Gastroesophageal sphincter (tissue), 4 donors: ENCODE data around the gene DNAJC10. TPM values are rescaled to one million over a fixed set of nuclear protein-coding genes. Genes with fewer than 3 reads are reported as not detected.

ENCODE experiments used
- ATAC-seq: fragments of 150-250 bp; one replicate; pipeline ENCODE4 v1.9.1; 2016; ENCODE audit warnings: mild to moderate bottlenecking, moderate library complexity
- H3K27ac ChIP-seq, 4 donors: fragments of 200-600 bp; sonication (generic) in 3 of 4; 1 replicate in 3 of 4; 2 replicates in 1 of 4; pipeline ENCODE4 v1.5.1; 2016 to 2019
- H3K27me3 ChIP-seq: fragments of 200-600 bp; sonication (generic); one replicate; pipeline ENCODE4 v1.5.1; 2019
- H3K36me3 ChIP-seq, 2 donors: fragments of 200-600 bp; sonication (generic); one replicate each; pipeline ENCODE4 v1.5.1; 2019; ENCODE audit warnings: control low read depth in 1 of 2
- H3K4me1 ChIP-seq, 3 donors: fragments of 200-600 bp; sonication (generic); 1 replicate in 2 of 3; 2 replicates in 1 of 3; pipeline ENCODE4 v1.5.1; 2016 to 2019; ENCODE audit warnings: control low read depth in 2 of 3
- H3K4me3 ChIP-seq, 2 donors: fragments of 200-600 bp; sonication (generic); one replicate each; pipeline ENCODE4 v1.5.1; 2019; ENCODE audit warnings: mild to moderate bottlenecking in 1 of 2, moderate library complexity in 1 of 2
- H3K9me3 ChIP-seq, 3 donors: fragments of 200-600 bp; sonication (generic); one replicate each; pipeline ENCODE4 v1.5.1; 2017 to 2019; ENCODE audit warnings: control low read depth in 2 of 3
- EP300 ChIP-seq: sonication (generic); formaldehyde crosslinking; IDR thresholded peaks from one replicate; pipeline ENCODE4 v1.6.1; 2017; ENCODE audit warnings: antibody characterized with exemption, mild to moderate bottlenecking
- POLR2A ChIP-seq, 2 donors: fragments of 450-650 bp; IDR thresholded peaks; one replicate each; pipeline ENCODE4 v1.6.1; 2017; ENCODE audit warnings: antibody characterized with exemption in 2 of 2, mild to moderate bottlenecking in 2 of 2, moderate library complexity in 1 of 2
- POLR2AphosphoS5 ChIP-seq: sonication (generic); formaldehyde crosslinking; IDR thresholded peaks from one replicate; pipeline ENCODE4 v1.6.1; 2017; ENCODE audit warnings: antibody characterized with exemption
- WGBS, 2 donors: methylation state at CpG; one replicate each; pipeline ENCODE4 v1.1.5; 2018; ENCODE audit warnings: low coverage in 1 of 2; 5-methylcytosine and 5-hydroxymethylcytosine counted together
- total RNA-seq, 4 donors: library from RNA; depleted of rRNA; stranded (reverse); fragments of >200 nt; gene quantifications; one replicate each; pipeline ENCODE4 v1.1.0, GENCODE V29; 2016
- TF ChIP-seq, protein P1 (sequence below), 4 experiments: fragments of 200-600 bp in 2 of 4; fragments of 450-650 bp in 2 of 4; sonication (generic) in 1 of 4; IDR thresholded peaks; one replicate each; pipeline ENCODE4 v1.5.1; 2017 to 2019; ENCODE audit warnings: antibody characterized with exemption in 4 of 4, mild to moderate bottlenecking in 2 of 4, moderate library complexity in 2 of 4

The DNAJC10 gene
- total RNA-seq, 4 donors from 2014 or later: 46.1 to 77.2 (median 54.0) TPM

DNA sequence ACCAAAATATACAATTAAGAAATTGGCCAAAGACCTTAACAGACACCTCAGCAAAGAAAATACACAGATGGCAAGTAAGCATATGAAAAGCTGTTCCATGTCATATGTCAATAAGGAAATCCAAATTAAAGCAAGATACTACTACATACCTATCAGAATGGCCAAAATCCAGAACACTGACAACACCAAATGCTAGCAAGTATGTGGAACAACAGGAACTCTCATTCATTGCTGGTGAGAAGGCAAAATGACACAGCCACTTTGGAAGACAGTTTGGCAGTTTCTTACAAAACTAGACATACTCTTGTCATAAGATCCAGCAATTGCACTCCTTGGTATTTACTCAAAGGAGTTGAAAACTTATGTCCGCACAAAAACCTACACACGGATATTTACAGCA lies 20.3 kb upstream of the DNAJC10 start:
- H3K27ac ChIP-seq: no peak overlapping the region
- H3K4me1 ChIP-seq: no peaks in the 10 kb centered on the region
- no peaks in the 10 kb centered on the region for H3K36me3 ChIP-seq
- no peaks in the 10 kb centered on the region for H3K27me3 ChIP-seq
- H3K9me3 ChIP-seq: no peaks in the 10 kb centered on the region
- no peak for ATAC-seq
- TF ChIP-seq, protein P1, sequence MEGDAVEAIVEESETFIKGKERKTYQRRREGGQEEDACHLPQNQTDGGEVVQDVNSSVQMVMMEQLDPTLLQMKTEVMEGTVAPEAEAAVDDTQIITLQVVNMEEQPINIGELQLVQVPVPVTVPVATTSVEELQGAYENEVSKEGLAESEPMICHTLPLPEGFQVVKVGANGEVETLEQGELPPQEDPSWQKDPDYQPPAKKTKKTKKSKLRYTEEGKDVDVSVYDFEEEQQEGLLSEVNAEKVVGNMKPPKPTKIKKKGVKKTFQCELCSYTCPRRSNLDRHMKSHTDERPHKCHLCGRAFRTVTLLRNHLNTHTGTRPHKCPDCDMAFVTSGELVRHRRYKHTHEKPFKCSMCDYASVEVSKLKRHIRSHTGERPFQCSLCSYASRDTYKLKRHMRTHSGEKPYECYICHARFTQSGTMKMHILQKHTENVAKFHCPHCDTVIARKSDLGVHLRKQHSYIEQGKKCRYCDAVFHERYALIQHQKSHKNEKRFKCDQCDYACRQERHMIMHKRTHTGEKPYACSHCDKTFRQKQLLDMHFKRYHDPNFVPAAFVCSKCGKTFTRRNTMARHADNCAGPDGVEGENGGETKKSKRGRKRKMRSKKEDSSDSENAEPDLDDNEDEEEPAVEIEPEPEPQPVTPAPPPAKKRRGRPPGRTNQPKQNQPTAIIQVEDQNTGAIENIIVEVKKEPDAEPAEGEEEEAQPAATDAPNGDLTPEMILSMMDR (IDR thresholded peaks at IDR 0.05): no peak
- no peak for TF ChIP-seq EP300
- TF ChIP-seq POLR2AphosphoS5: no peak
- TF ChIP-seq POLR2A (IDR thresholded peaks at IDR 0.05): no peak
- no peak overlapping the region for H3K4me3 ChIP-seq
- 89% methylated on average over 2 of the region's 2 CpGs for WGBS, 2 donors

DNA sequence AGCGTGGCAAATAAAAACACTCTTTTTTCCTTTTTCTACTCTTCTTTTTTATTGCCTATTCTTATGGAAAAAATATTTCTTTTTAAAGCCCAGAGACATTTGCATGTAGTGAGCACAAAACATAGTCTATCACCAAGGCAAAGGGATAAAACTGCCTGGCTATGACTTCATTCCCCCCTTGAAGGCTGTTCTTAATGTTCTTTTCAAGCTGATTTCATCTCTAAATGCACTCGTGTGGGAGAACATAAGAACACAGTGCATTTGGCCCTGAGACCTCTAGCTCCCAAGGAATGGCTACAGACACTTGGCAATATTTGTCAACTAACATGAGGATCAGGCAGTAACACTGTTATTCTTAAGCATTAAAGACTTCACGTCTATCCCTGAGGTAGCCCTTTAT lies 17.4 kb upstream of the DNAJC10 start:
- H3K4me1 ChIP-seq: no peaks in the 10 kb centered on the region
- H3K27ac ChIP-seq: no peak overlapping the region
- no peaks in the 10 kb centered on the region for H3K27me3 ChIP-seq
- H3K4me3 ChIP-seq: no peak overlapping the region
- H3K36me3 ChIP-seq: no peaks in the 10 kb centered on the region
- TF ChIP-seq EP300 (no peak), POLR2AphosphoS5 (no peak), POLR2A (IDR thresholded peaks at IDR 0.05) (no peak)
- TF ChIP-seq, protein P1 (IDR thresholded peaks at IDR 0.05): no peak
- H3K9me3 ChIP-seq: no peaks in the 10 kb centered on the region
- ATAC-seq: no peak
- 52 to 55% methylated on average over 3 of the region's 3 CpGs for WGBS, 2 donors

DNA sequence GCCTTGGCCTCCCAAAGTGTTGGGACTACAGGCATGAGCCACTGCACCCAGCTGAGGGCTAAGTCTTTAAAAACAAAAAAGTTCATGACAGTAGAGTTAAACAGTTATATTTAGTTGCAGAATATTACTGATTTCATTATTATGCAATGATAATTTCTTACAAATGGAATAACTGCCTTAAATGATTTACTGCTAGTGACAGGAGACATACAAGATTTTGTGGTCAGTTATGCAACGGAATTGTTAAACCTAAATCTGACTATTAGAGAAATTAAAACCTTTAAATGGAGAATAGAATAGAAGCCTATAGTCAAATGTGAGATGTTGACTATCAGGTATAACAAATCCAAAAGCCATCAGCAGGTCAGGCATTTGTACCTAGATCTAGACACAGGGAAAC lies 10.3 kb upstream of the DNAJC10 start:
- H3K36me3 ChIP-seq: no peaks in the 10 kb centered on the region
- TF ChIP-seq, protein P1 (IDR thresholded peaks at IDR 0.05): no peak
- TF ChIP-seq POLR2A (IDR thresholded peaks at IDR 0.05) (no peak), EP300 (no peak), POLR2AphosphoS5 (no peak)
- H3K9me3 ChIP-seq: no peaks in the 10 kb centered on the region
- H3K27me3 ChIP-seq: no peaks in the 10 kb centered on the region
- ATAC-seq: no peak
- H3K4me3 ChIP-seq: no peak overlapping the region
- 94% methylated on average over 1 of the region's 1 CpG; no CpG with 5 or more reads in 1 of the 2 donors for WGBS, 2 donors
- H3K4me1 ChIP-seq: no peaks in the 10 kb centered on the region
- H3K27ac ChIP-seq: no peak overlapping the region

DNA sequence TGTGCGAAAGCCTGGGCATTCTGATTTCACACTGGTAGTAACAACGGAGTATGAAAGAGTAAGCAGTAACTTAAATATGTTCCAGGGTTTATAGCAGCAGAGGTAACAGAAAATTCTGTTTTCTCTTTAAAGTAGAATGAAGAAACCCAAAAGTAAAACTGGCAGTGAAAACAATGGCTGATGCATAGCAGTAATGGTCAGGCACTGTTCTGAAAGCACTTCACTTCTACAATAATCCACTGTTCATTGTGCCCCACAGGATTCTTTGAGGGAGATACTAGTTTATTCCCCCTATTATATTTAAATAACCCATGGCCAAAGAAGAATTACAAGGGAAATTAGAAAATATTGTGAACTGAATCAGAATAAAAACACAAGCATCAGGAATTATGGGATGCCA lies 9.3 kb upstream of the DNAJC10 start:
- H3K27ac ChIP-seq: no peak overlapping the region
- no peaks in the 10 kb centered on the region for H3K9me3 ChIP-seq
- H3K36me3 ChIP-seq: no peaks in the 10 kb centered on the region
- no peaks in the 10 kb centered on the region for H3K27me3 ChIP-seq
- WGBS, 2 donors: 84 to 100% methylated on average over 2 of the region's 2 CpGs
- no peak overlapping the region for H3K4me3 ChIP-seq
- no peak for TF ChIP-seq POLR2AphosphoS5
- TF ChIP-seq, protein P1 (IDR thresholded peaks at IDR 0.05): no peak
- TF ChIP-seq EP300: no peak
- no peak for TF ChIP-seq POLR2A (IDR thresholded peaks at IDR 0.05)
- no peak for ATAC-seq
- H3K4me1 ChIP-seq: no peaks in the 10 kb centered on the region

DNA sequence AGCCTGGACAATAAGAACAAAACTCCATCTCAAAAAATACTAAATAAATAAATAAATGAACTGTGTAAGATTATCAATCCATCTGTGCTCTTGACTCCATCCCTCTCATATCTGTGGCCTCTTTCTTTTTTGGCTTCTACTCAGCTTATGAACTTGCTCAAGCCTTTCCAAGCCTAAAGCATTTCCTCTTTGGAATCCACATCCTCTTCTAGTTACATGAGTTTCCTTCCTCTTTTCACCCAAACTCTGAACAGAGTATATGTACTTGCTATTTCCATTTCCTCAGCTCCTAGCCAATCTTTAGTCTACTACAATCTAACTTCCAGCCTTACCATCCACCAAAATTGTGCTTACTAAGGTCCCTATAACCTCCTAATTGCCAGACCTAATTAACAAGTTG lies 2.5 kb upstream of the DNAJC10 start:
- peaks cover 6 to 28% (median 7%) of the 10 kb centered on the region in 3 donors for H3K4me1 ChIP-seq
- no peaks in the 10 kb centered on the region for H3K27me3 ChIP-seq
- H3K36me3 ChIP-seq: no peaks in the 10 kb centered on the region
- H3K27ac ChIP-seq: no peak overlapping the region
- no peak for ATAC-seq
- no peak overlapping the region for H3K4me3 ChIP-seq
- TF ChIP-seq, protein P1 (IDR thresholded peaks at IDR 0.05): no peak
- no peak for TF ChIP-seq POLR2AphosphoS5
- no peak for TF ChIP-seq EP300
- no peak for TF ChIP-seq POLR2A (IDR thresholded peaks at IDR 0.05)
- H3K9me3 ChIP-seq: no peaks in the 10 kb centered on the region
